Ovary (tissue), 3 donors: ENCODE data around the gene LIPC.

Experiments used
- EP300 ChIP-seq: sonication (generic); formaldehyde crosslinking; IDR thresholded peaks from one replicate; pipeline ENCODE4 v1.6.1; 2017; ENCODE audit warnings: antibody characterized with exemption
- TF ChIP-seq, protein P1 (sequence below), 3 donors: fragments of 450-650 bp in 2 of 3; fragments of 200-600 bp in 1 of 3; IDR thresholded peaks; one replicate each; pipeline versions ENCODE4 v1.5.1 to v1.8.0; 2016 to 2022; ENCODE audit warnings: antibody characterized with exemption in 3 of 3, mild to moderate bottlenecking in 1 of 3
- donor health status: DM: no; HTN: no; CAD: no.

- TF ChIP-seq, protein P1, sequence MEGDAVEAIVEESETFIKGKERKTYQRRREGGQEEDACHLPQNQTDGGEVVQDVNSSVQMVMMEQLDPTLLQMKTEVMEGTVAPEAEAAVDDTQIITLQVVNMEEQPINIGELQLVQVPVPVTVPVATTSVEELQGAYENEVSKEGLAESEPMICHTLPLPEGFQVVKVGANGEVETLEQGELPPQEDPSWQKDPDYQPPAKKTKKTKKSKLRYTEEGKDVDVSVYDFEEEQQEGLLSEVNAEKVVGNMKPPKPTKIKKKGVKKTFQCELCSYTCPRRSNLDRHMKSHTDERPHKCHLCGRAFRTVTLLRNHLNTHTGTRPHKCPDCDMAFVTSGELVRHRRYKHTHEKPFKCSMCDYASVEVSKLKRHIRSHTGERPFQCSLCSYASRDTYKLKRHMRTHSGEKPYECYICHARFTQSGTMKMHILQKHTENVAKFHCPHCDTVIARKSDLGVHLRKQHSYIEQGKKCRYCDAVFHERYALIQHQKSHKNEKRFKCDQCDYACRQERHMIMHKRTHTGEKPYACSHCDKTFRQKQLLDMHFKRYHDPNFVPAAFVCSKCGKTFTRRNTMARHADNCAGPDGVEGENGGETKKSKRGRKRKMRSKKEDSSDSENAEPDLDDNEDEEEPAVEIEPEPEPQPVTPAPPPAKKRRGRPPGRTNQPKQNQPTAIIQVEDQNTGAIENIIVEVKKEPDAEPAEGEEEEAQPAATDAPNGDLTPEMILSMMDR (IDR thresholded peaks at IDR 0.05), result no peak
- no peak for TF ChIP-seq EP300
These were observed 25.7 kb downstream of the LIPC start for GRCh38 chr15:58457466-58457965.
